ENCODE data around the gene ME2.

DNA sequence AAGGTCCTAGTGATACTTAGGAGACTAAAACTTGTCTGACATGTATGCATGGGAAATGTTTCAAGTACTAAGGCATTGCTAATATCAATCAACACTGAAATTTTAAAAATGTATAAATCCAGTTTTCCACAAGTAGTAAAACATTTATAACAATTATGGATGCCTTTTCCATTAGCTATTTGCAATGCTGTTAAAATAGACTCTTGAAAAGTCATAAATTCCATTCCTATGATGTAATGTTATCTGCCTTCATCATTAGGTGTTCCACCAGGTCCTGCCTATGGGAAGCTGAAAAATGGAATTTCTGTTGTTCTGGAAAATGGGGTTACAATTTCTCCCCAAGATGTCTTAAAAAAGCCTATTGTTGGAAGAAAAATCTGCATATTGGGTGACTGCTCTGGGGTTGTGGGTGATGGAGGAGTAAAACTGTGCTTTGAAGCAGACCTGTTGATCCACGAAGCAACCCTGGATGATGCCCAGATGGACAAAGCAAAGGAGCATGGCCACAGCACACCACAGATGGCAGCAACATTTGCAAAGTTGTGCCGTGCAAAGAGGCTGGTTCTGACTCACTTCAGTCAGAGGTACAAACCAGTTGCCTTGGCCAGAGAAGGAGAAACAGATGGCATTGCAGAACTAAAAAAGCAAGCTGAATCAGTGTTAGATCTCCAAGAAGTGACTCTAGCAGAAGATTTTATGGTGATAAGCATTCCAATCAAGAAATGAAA lies 107.6 kb downstream of the ME2 start:
- TF ChIP-seq, protein P1, sequence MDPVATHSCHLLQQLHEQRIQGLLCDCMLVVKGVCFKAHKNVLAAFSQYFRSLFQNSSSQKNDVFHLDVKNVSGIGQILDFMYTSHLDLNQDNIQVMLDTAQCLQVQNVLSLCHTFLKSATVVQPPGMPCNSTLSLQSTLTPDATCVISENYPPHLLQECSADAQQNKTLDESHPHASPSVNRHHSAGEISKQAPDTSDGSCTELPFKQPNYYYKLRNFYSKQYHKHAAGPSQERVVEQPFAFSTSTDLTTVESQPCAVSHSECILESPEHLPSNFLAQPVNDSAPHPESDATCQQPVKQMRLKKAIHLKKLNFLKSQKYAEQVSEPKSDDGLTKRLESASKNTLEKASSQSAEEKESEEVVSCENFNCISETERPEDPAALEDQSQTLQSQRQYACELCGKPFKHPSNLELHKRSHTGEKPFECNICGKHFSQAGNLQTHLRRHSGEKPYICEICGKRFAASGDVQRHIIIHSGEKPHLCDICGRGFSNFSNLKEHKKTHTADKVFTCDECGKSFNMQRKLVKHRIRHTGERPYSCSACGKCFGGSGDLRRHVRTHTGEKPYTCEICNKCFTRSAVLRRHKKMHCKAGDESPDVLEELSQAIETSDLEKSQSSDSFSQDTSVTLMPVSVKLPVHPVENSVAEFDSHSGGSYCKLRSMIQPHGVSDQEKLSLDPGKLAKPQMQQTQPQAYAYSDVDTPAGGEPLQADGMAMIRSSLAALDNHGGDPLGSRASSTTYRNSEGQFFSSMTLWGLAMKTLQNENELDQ (CRISPR knock-in tag; IDR thresholded peaks at IDR 0.05; ENCODE audit: borderline replicate concordance) = no peak
- TF ChIP-seq ZFP30 (CRISPR knock-in tag; IDR thresholded peaks at IDR 0.05; ENCODE audit: borderline replicate concordance) = no peak

All from K562 (cell line).